ENCODE data around the gene LAMA2.
"Not testable (repeated sequence)": the region's sequence is repeated elsewhere in the genome, so short reads cannot be mapped to it uniquely, and the experiment has no call there.

The LAMA2 gene

DNA sequence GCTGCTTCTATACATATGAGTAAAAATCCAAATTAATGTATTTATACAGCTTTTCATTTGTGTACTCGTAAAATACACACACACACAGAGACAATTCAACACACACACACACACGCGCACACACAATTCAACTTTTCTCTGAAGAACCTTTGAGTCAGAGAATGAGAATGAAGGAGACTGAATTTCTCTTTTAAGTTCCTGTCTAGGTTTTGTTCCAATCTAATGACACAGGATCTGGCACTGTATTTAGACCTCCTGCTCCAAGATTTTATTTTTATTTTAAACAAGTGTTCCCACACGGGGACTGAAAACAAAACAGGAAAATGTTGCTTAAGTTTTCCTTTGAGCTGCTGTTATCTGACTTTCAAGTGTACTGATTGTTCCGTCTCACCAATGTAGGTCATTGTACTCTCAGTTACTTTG, 250.8 kb downstream of the LAMA2 start:
- DNase-seq: no peak

DNA sequence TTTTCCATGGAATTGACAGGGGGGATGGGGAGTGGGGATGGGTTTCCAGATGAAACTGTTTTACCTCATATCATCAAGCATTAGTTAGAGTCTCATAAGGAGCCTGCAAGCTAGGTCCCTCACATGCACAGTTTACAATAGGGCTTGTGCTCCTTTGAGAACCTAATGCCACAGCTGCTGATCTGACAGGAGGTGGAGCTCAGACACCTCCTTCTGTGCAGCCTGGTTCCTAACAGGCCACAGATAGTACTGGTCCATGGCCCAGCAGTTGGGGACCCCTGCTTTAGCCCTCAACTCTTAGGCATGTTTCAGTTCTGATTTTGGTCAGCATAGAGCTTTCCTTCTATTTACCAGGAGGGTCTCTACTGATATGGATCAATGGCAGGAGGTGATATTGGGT, 251.6 kb downstream of the LAMA2 start:
- no peak for DNase-seq

DNA sequence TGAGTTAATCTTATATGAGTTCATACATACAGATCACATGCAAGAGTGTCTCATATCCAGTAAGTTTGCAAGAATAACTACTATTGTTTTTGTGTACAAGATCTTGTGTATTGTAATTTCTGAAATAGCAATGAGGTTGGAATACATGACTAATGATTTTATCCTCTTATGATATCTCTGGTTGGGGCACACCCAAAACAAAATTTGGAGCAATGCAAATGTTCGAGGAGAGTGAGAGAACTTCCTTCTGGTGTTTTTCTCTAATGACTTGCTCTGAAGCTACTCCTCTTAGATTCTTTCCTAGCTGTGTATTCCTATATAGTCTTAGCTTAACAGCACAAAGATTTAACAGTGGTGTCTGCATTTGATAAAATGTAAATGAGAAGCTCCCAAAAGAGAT, 252.5 kb downstream of the LAMA2 start:
- DNase-seq: no peak

DNA sequence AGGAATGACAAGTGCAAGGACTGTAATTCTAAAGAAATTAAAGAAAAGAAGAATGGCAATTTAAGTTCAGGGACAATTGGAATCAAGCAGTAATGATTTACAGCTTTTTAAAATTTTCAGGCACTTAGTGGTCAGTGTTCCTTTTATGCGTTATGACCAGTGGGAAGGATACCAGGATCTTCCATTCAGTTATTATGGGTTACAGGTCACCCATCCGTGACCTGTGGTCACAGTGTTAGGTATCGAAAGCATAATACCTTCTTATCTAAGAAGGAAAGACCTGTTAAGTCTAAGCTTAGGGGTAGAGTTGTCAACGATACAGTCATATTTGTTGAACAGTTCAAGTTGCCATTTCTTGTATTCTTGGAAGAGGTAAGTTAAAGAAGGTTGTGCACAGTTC, 253.8 kb downstream of the LAMA2 start:
- DNase-seq: no peak

DNA sequence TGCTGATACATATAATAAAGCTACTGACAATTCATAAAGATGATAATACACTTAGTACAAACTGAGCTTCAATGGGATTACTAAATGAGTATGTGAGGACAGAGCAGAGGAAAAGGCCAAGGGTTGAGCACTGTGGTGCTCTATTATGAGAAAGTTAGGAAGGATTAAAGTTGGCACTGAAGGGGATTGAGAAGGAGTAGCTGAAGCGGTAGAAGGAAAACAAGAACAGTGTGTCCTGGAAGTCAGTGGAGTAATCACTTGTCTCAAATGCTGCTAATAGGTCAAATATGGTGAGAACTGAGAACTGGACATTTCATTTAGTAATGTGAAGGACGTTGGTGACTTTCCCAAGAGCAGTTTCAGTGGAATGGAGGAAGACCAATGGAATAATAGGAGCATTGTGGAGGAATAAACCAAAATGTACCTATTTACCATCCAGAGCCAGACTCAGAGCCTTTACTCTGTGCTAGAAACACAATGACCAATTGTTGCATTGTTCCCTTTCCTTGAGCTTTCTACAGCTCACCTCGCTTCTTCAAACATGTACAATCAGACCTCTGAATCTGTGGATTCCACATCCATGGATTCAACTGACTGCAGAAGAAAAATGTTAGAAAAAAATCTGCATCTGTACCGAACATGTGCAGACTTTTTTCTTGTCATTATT, 255.9 kb downstream of the LAMA2 start:
- DNase-seq: no peak

DNA sequence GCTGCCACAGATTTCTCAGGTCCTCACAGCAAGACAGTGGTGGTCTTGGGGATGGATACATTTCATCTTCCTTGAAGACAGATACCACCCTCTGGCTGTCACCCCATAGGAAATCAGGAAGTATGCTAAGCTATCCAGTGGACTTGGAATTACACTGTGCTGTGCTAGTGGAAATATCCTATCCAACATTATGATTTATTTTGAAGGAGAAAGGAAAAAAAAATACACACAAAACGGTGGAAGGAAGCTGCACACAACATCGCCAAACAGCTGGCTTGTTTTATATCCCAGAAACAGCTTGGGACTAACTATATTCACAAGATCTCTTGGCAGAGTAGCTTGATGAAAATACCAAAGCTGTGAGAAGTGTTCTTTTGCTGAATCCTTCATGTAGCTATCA, 257.6 kb downstream of the LAMA2 start:
- DNase-seq: peak; percentile 72

DNA sequence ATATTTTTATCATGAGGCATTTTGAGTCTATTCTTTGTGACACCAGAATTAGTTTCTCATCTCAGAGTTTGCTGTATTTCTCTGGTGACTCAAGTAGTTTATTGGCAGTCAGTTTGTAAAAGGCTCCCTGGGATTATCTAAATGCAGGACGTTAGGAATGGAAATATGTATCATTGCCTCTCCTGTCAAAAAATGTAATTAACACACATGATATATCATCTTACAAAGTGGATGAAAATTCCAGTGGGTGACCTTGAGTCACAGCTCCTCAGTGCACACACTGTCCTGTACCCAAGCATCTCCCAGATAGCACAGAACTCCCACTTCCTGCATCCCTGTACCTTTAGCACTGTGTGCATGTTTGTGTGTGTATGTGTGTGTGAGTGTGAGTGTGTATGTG, 258.6 kb downstream of the LAMA2 start:
- DNase-seq: no peak

DNA sequence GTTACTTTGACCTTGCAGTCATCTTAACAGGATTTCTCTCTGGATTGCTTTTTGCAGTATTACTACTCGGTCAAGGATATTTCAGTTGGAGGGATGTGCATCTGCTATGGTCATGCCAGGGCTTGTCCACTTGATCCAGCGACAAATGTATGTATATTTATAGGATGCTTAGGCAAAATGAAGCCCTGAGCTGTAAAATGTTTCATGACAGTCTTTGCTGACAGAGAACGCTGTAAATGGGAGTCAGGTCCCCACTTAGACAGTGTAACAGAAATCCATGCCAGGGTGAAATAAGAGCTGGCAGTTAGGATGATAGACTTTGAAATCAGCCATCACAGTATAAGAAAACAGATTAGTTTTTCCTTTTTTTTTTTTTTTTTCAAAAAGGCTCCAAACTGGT, 264.0 kb downstream of the LAMA2 start:
- DNase-seq: no peak

DNA sequence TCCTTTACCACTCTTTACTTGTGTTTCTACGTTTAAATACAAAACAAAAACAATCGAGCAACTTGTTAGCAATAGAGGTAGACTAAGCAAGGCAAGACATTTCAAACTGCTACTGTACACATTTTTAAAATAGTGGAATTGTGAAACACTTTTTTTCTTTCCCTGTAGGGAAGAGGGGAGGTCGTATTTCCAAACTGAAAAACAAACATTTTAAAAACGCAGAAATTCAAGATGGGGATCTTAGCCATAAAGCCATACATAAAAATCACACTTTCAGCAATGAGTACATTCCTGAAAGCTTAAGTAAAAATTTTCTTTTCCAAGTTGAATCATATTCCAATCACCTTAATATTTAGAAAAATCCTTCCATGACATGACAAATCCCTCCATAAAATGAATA, 267.6 kb downstream of the LAMA2 start:
- DNase-seq: no peak

DNA sequence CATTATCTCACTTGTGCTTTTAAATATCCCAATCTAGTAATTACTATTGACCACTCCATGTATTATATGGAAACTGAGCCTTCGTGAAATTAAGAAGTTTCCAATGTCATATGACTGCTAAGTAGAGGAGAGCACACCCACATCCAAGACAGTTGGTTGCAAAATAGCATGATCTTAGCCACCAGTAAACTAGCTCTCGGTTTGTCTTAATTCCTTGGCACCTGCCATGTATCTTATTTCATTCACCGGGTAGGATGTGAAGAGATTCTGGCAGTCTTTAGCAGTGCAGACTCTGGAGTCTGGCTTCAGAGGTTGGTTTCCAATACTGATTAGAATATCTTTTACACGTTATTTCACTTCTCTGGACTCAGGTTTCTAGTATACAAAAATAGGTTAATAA, 270.3 kb downstream of the LAMA2 start:
- no peak for DNase-seq

DNA sequence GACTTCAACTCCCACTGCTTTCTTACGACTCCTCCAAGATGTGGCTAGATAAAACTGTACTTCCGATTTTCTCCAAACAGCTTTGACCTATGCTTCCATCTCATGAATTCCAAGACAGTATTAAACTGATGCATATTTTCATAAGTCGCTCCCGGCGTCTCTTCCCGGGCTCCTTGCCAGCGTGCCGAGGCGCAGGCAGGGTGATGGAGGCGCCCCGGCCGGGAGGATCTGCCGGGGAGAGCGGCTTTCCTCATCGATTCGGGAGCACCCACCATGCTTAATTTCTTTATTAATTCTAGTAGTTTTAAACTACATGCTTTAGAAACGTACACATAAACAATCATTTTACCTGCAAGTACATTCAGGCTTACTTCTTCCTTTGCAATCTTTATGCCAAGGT, 276.3 kb downstream of the LAMA2 start:
- not testable (repeated sequence) for DNase-seq

DNA sequence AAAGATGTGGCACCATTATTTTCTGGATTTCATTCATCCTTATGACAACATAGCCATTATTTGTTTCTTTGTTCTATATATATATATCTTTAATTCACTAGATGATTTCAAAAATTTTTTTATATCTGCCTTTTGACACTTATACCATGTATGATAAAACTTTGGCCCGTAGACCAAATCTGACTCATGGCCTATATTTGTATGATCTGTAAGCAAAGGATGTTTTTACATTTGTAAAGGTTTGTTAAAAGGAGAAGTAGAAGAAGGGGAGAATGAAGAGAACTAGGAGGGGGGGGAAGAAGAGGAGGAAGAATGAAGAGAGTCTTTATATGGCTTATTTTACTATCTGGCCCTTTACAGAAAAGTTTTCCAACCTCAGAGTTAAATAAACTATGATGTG, 279.7 kb downstream of the LAMA2 start:
- no peak for DNase-seq

DNA sequence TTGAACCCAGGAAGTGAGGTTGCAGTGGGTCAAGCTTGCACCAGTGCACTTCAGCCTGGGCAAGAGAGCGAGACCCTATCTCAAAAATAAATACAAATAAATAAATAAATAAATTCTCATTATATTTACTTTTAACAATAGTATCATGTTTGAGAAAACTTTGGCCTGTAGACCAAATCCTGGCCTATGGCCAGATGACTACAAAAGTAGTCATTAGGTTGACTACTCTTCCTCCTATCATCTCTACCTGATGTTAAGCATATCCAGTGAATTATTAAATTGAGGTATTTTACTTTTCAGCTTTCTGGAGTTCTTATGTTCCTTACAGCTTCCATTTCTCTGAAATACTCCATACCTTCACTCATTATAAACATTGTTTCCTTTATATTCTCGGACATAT, 280.6 kb downstream of the LAMA2 start:
- DNase-seq: no peak

DNA sequence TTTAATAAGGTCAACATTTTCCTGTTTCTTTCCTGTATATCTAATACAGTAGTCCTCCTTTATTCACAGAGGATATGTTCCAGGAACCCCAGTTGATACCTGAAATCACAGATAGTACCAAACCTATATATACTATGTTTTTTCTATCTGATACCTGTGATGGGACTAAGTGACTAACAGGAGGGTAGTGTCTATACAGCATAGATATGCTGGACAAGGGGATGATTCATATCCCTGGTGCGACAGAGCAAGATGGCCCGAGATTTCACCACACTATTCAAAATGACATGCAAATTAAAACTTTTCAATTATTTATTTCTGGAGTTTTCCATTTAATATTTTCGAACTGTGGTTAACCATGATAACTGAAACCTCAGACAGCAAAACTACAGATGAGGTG, 281.1 kb downstream of the LAMA2 start:
- DNase-seq: no peak

DNA sequence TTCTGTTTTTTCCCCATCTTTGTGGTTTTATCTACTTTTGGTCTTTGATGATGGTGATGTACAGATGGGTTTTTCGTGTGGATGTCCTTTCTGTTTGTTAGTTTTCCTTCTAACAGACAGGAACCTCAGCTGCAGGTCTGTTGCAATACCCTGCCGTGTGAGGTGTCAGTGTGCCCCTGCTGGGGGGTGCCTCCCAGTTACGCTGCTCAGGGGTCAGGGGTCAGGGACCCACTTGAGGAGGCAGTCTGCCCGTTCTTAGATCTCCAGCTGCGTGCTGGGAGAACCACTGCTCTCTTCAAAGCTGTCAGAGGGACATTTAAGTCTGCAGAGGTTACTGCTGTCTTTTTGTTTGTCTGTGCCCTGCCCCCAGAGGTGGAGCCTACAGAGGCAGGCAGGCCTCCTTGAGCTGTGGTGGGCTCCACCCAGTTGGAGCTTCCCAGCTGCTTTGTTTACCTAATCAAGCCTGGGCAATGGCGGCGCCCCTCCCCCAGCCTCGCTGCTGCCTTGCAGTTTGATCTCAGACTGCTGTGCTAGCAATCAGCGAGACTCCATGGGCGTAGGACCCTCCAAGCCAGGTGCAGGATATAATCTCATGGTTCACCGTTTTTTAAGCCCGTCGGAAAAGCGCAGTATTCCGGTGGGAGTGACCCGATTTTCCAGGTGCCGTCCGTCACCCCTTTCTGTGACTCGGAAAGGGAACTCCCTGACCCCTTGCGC, 289.5 kb downstream of the LAMA2 start:
- DNase-seq: not testable (repeated sequence)

DNA sequence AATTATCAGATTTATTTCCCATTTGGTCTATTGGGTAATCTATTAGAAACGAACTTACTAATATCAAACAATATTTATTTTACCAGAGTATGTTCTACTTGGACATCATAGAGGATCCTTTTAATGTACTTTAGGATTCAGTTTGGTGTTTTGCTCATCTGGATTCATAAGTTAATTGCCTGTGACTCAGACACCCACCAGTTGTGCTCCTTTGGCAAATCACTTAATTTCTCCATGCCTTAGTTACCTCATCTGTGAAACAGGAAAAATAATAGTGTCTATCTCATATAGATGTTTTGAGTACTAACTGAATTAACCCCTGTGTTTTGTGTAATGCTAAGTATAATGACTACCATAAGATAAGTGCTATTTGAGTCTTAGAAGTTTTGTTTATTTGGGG, 292.1 kb downstream of the LAMA2 start:
- no peak for DNase-seq

DNA sequence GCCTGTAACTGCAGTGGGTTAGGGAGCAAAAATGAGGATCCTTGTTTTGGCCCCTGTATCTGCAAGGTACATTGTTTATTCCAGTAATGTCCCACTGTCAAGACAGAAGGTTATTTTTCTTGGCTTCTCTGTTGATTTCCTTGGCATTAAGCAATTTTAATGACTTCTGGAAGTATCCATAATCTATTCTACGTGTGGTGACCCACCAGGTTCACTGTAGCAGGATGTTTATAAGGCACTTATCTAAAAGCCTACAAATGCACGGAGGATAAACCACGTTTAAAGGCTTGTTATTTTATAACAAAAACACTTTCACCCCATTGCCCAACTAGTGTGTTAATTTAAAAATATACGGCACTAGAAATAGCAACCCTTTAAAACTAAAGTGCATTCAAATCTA, 294.9 kb downstream of the LAMA2 start:
- DNase-seq: no peak

DNA sequence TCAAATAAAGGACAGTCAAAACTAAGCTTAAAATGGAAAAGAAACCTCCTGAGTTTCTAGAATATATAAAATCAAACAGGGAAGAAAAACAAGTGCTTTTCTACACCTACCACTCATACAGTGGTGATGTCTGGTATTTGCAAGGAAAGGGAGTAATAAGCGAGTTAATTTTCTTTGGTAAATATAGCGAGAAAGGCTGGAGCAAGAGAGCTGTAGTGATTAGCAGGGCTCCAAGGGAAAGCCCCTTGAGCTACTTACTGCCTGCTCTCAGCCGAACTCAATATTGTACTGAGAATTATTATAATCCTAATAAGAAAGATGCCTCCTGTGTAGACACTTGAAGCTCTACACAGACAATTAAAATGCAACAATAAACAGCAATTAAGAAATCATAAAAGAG, 296.3 kb downstream of the LAMA2 start:
- DNase-seq: no peak

DNA sequence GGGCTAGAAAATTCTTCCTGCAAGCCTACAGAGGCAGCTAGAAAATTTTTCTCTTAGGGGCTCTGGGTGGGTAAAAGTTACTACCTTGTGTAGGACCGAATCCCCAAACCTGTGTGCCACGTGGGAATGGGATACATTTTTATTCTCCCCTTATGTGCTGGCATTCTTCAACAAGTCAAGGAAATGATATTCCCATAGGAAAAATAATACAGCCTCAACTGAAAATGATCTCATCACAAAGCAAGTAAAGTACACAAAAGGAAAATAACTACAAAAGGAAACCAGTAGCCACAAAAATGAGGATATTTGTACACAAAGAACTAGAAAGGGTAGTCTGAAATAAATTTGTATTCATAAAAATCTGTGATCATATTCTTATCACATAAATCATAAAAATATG, 298.1 kb downstream of the LAMA2 start:
- no peak for DNase-seq

DNA sequence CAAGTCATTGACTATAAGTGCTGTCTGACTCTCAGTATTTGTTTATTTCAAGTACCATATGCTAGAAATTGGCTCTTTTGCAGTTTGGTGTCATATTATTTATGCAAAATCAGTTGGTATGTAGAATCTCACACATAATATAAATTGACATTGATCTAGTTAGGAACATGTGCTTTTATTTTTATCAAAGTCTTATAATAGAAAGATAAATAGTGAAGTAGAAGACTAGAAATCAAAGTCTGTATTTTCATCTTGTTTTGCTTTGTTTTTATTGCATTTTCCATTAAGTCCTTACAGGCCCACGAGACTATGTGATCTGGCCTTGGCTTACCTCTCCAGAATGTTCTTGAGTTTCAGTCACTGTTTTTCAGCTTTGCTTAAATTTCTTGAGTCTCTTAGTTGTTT, 300.3 kb downstream of the LAMA2 start:
- no peak for DNase-seq

DNA sequence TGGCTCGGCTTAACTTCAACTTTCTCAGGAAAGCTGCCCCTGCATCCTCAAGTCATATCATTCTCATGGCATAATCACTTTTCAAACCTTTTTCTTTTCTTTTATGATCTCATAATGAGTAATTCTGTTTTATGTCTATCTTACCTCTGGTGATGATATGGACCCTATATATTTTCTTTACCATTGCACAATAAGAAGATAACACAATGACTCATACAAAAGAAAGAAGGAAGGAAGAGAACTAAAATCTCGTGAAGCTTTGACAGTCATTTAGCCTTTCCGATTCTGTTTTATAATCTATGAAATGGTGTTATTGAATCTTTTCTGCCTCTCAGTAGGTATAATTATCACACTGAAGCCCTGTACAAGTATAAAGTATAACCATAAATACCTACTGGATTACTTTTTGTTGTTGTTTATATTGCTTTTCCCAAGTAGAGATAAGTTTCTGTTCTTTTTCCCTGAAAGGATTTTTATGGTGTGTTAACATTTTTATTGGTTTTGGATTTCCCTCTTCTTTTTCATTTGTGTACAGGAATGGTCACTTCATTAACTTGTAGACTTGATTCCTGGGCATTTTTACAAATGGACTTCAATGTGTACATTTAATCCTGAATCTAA, 300.9 kb downstream of the LAMA2 start:
- DNase-seq: no peak

DNA sequence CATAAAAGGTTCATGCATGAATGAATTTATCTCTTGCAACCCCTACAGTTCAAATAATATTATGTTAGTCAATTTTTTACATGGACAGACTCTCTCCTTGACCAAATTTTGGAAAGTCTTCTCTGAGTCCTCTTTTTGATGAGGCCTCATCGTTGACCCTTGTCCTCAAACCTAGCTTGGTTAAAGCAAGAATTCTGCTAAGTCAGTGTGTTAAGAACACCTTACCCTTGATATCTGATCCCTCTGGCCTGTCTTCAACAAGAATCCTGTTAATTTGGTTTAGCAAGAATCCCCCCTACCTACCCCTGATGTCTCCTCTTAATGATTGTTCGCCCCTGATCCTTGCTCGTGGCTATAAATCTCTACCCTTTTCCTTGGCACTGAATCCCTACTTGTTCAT, 301.4 kb downstream of the LAMA2 start:
- DNase-seq: no peak

DNA sequence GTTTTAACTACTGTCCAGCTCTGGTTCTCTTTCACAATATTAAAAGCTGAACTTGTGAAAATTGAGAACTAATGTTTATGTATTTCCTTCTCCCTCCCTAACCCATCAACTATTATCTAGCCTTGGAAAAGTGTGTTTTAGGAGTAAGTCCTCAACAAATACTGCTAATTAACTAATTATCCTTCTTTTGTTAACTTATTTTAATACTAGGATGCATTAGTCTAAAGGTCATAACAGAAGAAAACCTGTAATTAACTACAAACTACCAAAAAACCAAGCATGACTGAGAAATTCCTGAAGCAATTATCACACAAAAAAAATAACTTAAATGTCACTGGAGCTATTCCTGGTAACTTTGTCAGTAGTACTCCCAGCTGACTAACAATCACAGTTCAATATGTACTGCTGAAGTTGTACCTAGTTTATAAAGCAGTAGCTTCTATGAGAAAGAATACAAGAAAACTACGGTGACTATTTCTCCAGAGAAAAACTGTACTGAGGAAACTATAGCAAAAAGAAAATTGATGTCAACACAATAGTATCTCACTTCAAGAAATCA, 301.9 kb downstream of the LAMA2 start:
- DNase-seq: no peak

DNA sequence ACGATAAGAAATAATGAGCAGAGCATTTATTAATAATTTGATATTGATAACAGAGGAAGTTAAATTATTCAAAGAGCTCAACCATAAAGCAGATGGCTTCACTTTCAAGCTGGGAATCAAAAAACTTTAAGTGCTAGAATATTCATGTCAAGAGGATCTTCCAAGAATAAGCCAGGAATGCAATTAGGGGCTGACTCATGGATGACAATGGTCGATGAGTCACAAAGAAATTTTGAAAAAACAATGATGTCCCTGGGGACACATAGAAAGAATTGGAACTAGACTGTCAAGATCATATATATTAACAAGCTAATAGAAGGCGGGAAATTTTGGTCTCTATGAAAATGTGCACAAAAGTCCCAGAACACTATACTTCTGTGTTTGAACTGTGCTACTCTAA, 304.1 kb downstream of the LAMA2 start:
- no peak for DNase-seq

All from right hindlimb (tissue), 1 donor.